ENCODE results near the gene MAPK10. TPM values are rescaled to one million over a fixed set of nuclear protein-coding genes. Genes with fewer than 3 reads are reported as not detected.

MAPK10 gene
- total and polyA plus RNA-seq, 8 donors, result 16.1 to 44.4 (median 30.5) TPM

- no peaks in the 10 kb centered on the region for H3K4me1 ChIP-seq
- intact Hi-C loops (cut with DNase I), result no loop called here
- TF ChIP-seq CTCF (IDR thresholded peaks at IDR 0.05), result no peak
Measured at GRCh38 chr4:86280246-86280645, 79.6 kb downstream of the MAPK10 start.

GRCh38 chr4:86279293-86279960, 80.4 kb downstream of the MAPK10 start:
- no peak for ATAC-seq
- intact Hi-C loops (cut with DNase I), result no loop called here
- no peak overlapping the region for H3K4me3 ChIP-seq
- no peaks in the 10 kb centered on the region for H3K9me3 ChIP-seq
- no peak overlapping the region for H3K27ac ChIP-seq
- H3K27me3 ChIP-seq, result no peaks in the 10 kb centered on the region
- no peaks in the 10 kb centered on the region for H3K4me1 ChIP-seq
- no peak for TF ChIP-seq CTCF (IDR thresholded peaks at IDR 0.05)
- DNase-seq, result no peak
- H3K36me3 ChIP-seq, result no peaks in the 10 kb centered on the region

More at GRCh38 chr4:86280246-86280645, 79.6 kb downstream of the MAPK10 start:
- DNase-seq (no peak), ATAC-seq (no peak)
- no peaks in the 10 kb centered on the region for H3K27me3 ChIP-seq
- no peaks in the 10 kb centered on the region for H3K36me3 ChIP-seq
- H3K4me3 ChIP-seq, result no peak overlapping the region
- no peaks in the 10 kb centered on the region for H3K9me3 ChIP-seq
- H3K27ac ChIP-seq, result no peak overlapping the region

- Histone ChIP-seq H3K9me3 (no peaks in the 10 kb centered on the region), H3K36me3 (no peaks in the 10 kb centered on the region), H3K27me3 (no peaks in the 10 kb centered on the region), H3K4me3 (no peak overlapping the region), H3K4me1 (no peaks in the 10 kb centered on the region), H3K27ac (no peak overlapping the region)
- ATAC-seq (no peak), DNase-seq (no peak)
- no peak for TF ChIP-seq CTCF (IDR thresholded peaks at IDR 0.05)
- intact Hi-C loops (cut with DNase I), result no loop called here
Measured at GRCh38 chr4:86278126-86278525, 81.7 kb downstream of the MAPK10 start.

GRCh38 chr4:86274642-86275041, 85.2 kb downstream of the MAPK10 start:
- Histone ChIP-seq H3K4me3 (no peak overlapping the region), H3K9me3 (no peaks in the 10 kb centered on the region), H3K27me3 (no peaks in the 10 kb centered on the region), H3K4me1 (no peaks in the 10 kb centered on the region), H3K36me3 (no peaks in the 10 kb centered on the region), H3K27ac (no peak overlapping the region)
- ATAC-seq, result no peak
- intact Hi-C loops (cut with DNase I), result no loop called here
- no peak for DNase-seq
- TF ChIP-seq CTCF (IDR thresholded peaks at IDR 0.05), result no peak

GRCh38 chr4:86272669-86273068, 87.2 kb downstream of the MAPK10 start:
- Histone ChIP-seq H3K27me3 (no peaks in the 10 kb centered on the region), H3K4me1 (no peaks in the 10 kb centered on the region), H3K27ac (no peak overlapping the region), H3K4me3 (no peak overlapping the region), H3K36me3 (no peaks in the 10 kb centered on the region), H3K9me3 (no peaks in the 10 kb centered on the region)
- no peak for TF ChIP-seq CTCF (IDR thresholded peaks at IDR 0.05)
- ATAC-seq (no peak), DNase-seq (no peak)
- intact Hi-C loops (cut with DNase I), result no loop called here

Data from left lung (tissue), 10 donors.